Smooth muscle cell (in vitro differentiated cells): Measurements from ENCODE around the gene SNX32. TPM values are rescaled to one million over a fixed set of nuclear protein-coding genes. Genes with fewer than 3 reads are reported as not detected.
"Not testable (repeated sequence)": the region's sequence is repeated elsewhere in the genome, so short reads cannot be mapped to it uniquely, and the experiment has no call there.

Source experiments
- DNase-seq: peaks from one replicate; lab custom pipeline; 2025; ENCODE audit not compliant: unreplicated experiment; lab: John Stamatoyannopoulos, UW
- H2AFZ ChIP-seq: fragments of 200-600 bp; sonication (generic); 2 replicates; pipeline ENCODE4 v1.6.0; 2016; ENCODE audit warnings: antibody characterized with exemption, low read depth, mild to moderate bottlenecking
- H3F3A ChIP-seq: fragments of 200-600 bp; sonication (generic); 2 replicates; pipeline ENCODE4 v1.6.0; 2017; ENCODE audit warnings: antibody characterized with exemption, low read depth
- H3K27ac ChIP-seq: fragments of 200-600 bp; sonication (generic); 2 replicates; pipeline ENCODE4 v1.5.1; 2016; ENCODE audit warnings: low read depth, mild to moderate bottlenecking
- H3K27me3 ChIP-seq: fragments of 200-600 bp; sonication (generic); 2 replicates; pipeline ENCODE4 v1.6.1; 2016; ENCODE audit warnings: low read depth, mild to moderate bottlenecking
- H3K36me3 ChIP-seq: fragments of 200-600 bp; sonication (generic); 2 replicates; pipeline ENCODE4 v1.5.1; 2016; ENCODE audit warnings: low read depth
- H3K4me1 ChIP-seq: fragments of 200-600 bp; sonication (generic); 2 replicates; pipeline ENCODE4 v1.5.1; 2016; ENCODE audit warnings: low read depth
- H3K4me2 ChIP-seq: fragments of 200-600 bp; sonication (generic); 2 replicates; pipeline ENCODE4 v1.6.0; 2016; ENCODE audit warnings: mild to moderate bottlenecking
- H3K4me3 ChIP-seq: fragments of 200-600 bp; sonication (generic); 2 replicates; pipeline ENCODE4 v1.5.1; 2016; ENCODE audit warnings: mild to moderate bottlenecking
- H3K79me2 ChIP-seq: fragments of 200-600 bp; sonication (generic); 2 replicates; pipeline ENCODE4 v1.6.0; 2016; ENCODE audit warnings: low read depth, mild to moderate bottlenecking
- H3K9ac ChIP-seq: fragments of 200-600 bp; sonication (generic); 2 replicates; pipeline ENCODE4 v1.6.0; 2016; ENCODE audit warnings: low read depth
- H3K9me3 ChIP-seq: fragments of 200-600 bp; sonication (generic); replicated peaks from 2 replicates; pipeline ENCODE4 v1.5.1; 2016; ENCODE audit warnings: low read depth
- H4K20me1 ChIP-seq: fragments of 200-600 bp; sonication (generic); 2 replicates; pipeline ENCODE4 v1.6.0; 2016; ENCODE audit warnings: low read depth
- WGBS: methylation state at CpG from one replicate; pipeline ENCODE4 v1.1.7; 2016; ENCODE audit warnings: low lambda C conversion rate; 5-methylcytosine and 5-hydroxymethylcytosine counted together
- polyA plus RNA-seq: library from polyadenylated mRNA; unstranded; fragments of >200 nt; fragmentation: Nextera tagmentation; extraction: Ambion mirVana; gene quantifications from 2 replicates; pipeline ENCODE4 v1.2.1, GENCODE V29; 2016
- total RNA-seq: library from RNA; depleted of rRNA; stranded (reverse); fragments of >200 nt; gene quantifications from 2 replicates; pipeline ENCODE4 v1.2.3, GENCODE V29; 2014
- TF ChIP-seq, protein P1 (sequence below): fragments of 200-600 bp; sonication (generic); IDR thresholded peaks from 2 replicates; pipeline ENCODE4 v1.5.1; 2017; ENCODE audit warnings: borderline replicate concordance, mild to moderate bottlenecking, antibody characterized with exemption; ENCODE audit not compliant: insufficient read depth, poor library complexity, severe bottlenecking

Gene SNX32
- total and polyA plus RNA-seq, 2 experiments from 2014 or later = 1.1 to 1.2 TPM

GRCh38 chr11:65888163-65888814 is 54.5 kb downstream of the SNX32 start, which contains the start of gene FIBP:
FIBP (minus strand) TSS chr11:65888471; CDS start chr11:65888418, 53 bp downstream.
- peaks cover 32% of the 10 kb centered on the region for H4K20me1 ChIP-seq

DNA sequence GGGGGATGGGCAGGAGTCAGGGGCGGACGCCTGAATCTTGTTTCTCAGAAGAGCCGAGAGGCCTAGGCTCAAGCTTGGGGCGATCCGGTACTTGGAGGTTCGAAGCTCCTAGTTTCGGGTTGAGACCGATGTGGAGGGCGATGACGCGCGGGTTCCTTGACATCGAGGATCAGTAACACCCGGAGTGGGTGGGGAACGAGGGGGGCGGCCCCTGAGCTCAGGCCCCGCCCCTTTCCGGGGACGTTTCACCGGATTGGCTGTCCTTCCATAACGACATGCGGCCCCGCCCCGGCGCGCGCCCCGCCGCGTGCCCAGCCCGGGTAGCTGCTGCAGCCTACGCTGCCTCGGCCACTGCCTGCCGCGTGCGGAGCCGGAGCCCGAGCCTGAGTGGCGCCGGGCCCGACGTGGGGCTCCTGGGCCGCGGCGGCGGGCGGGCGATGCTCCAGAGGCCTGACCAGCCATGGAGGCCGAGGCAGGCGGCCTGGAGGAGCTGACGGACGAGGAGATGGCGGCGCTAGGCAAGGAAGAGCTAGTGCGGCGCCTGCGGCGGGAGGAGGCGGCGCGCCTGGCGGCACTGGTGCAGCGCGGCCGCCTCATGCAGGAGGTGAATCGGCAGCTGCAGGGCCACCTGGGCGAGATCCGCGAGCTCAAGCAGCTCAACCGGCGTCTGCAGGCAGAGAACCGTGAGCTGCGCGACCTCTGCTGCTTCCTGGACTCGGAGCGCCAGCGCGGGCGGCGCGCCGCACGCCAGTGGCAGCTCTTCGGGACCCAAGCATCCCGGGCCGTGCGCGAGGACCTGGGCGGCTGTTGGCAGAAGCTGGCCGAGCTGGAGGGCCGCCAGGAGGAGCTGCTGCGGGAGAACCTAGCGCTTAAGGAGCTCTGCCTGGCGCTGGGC is 56.8 kb downstream of the SNX32 start, which contains the start of gene CCDC85B:
TSS of gene CCDC85B (plus strand) at position 350 of the 895 bp plus-strand sequence. CDS start at position 461, 111 bp downstream.
- Histone ChIP-seq H3K9me3 (no peaks in the 10 kb centered on the region), H3K27ac (peak within 1 kb of the TSS; percentile 89), H3F3A (peaks cover 16% of the 10 kb centered on the region), H3K9ac (peak within 1 kb of the TSS; percentile 80), H3K36me3 (no peaks in the 10 kb centered on the region), H3K27me3 (no peaks in the 10 kb centered on the region), H3K4me3 (peak within 1 kb of the TSS; percentile 77), H3K4me1 (peaks cover 22% of the 10 kb centered on the region), H3K4me2 (peak within 1 kb of the TSS; percentile 97), H3K79me2 (peaks cover 48% of the 10 kb centered on the region), H2AFZ (no peak within 1 kb of the TSS), H4K20me1 (peaks cover 39% of the 10 kb centered on the region)
- TF ChIP-seq, protein P1, sequence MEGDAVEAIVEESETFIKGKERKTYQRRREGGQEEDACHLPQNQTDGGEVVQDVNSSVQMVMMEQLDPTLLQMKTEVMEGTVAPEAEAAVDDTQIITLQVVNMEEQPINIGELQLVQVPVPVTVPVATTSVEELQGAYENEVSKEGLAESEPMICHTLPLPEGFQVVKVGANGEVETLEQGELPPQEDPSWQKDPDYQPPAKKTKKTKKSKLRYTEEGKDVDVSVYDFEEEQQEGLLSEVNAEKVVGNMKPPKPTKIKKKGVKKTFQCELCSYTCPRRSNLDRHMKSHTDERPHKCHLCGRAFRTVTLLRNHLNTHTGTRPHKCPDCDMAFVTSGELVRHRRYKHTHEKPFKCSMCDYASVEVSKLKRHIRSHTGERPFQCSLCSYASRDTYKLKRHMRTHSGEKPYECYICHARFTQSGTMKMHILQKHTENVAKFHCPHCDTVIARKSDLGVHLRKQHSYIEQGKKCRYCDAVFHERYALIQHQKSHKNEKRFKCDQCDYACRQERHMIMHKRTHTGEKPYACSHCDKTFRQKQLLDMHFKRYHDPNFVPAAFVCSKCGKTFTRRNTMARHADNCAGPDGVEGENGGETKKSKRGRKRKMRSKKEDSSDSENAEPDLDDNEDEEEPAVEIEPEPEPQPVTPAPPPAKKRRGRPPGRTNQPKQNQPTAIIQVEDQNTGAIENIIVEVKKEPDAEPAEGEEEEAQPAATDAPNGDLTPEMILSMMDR = peak; percentile 26
- 1% methylated on average over 90 of the region's 94 CpGs for WGBS
- peak; percentile 93 for DNase-seq

More at GRCh38 chr11:65888163-65888814, 54.5 kb downstream of the SNX32 start, which contains the start of gene FIBP:
- H3K4me3 ChIP-seq = peak within 1 kb of the TSS; percentile 77
- TF ChIP-seq, protein P1 = peak; percentile 75
- H3K27ac ChIP-seq = peak within 1 kb of the TSS; percentile 89
- peaks cover 22% of the 10 kb centered on the region for H3K4me1 ChIP-seq
- H3F3A ChIP-seq = peaks cover 16% of the 10 kb centered on the region
- no peaks in the 10 kb centered on the region for H3K27me3 ChIP-seq
- H3K36me3 ChIP-seq = no peaks in the 10 kb centered on the region
- under 1% methylated on average over 42 of the region's 57 CpGs for WGBS
- H3K4me2 ChIP-seq = peak within 1 kb of the TSS; percentile 91
- peak; percentile 95 for DNase-seq
- no peaks in the 10 kb centered on the region for H3K9me3 ChIP-seq
- H3K79me2 ChIP-seq = peaks cover 31% of the 10 kb centered on the region
- peak within 1 kb of the TSS; percentile 79 for H2AFZ ChIP-seq
- H3K9ac ChIP-seq = peak within 1 kb of the TSS; percentile 78

- Histone ChIP-seq H3K27ac (peak overlapping the region; percentile 58), H3K79me2 (peaks cover 53% of the 10 kb centered on the region), H3K9me3 (no peaks in the 10 kb centered on the region), H4K20me1 (peaks cover 48% of the 10 kb centered on the region), H3K9ac (peak overlapping the region; percentile 80), H3F3A (peaks cover 16% of the 10 kb centered on the region), H3K4me1 (peaks cover 22% of the 10 kb centered on the region), H3K4me3 (peak overlapping the region; percentile 67), H2AFZ (no peak overlapping the region), H3K36me3 (no peaks in the 10 kb centered on the region), H3K4me2 (peak overlapping the region; percentile 97), H3K27me3 (no peaks in the 10 kb centered on the region)
- WGBS = 8% methylated on average over 48 of the region's 57 CpGs
- TF ChIP-seq, protein P1 = peak; percentile 10
- no peak for DNase-seq
These were observed 57.7 kb downstream of the SNX32 start for GRCh38 chr11:65891219-65892136.

GRCh38 chr11:65892137-65892540 is 58.4 kb downstream of the SNX32 start:
- DNase-seq, H3K27me3 ChIP-seq, H3K9me3 ChIP-seq, H2AFZ ChIP-seq, H3K9ac ChIP-seq, H3K36me3 ChIP-seq, H3K27ac ChIP-seq: not testable (repeated sequence)
- Histone ChIP-seq H3F3A (peaks cover 16% of the 10 kb centered on the region), H3K4me2 (peak overlapping the region; percentile 97), H3K4me1 (peaks cover 22% of the 10 kb centered on the region), H4K20me1 (peaks cover 55% of the 10 kb centered on the region), H3K4me3 (peak overlapping the region; percentile 67), H3K79me2 (peaks cover 53% of the 10 kb centered on the region)
- WGBS = 87% methylated on average over 5 of the region's 5 CpGs
